WTC11 (cell line): Measurements from ENCODE around the gene TULP1. TPM values are rescaled to one million over a fixed set of nuclear protein-coding genes. Genes with fewer than 3 reads are reported as not detected.

Experiments
- ATF6 ChIP-seq: sonication (generic); formaldehyde crosslinking; IDR thresholded peaks from 2 replicates; pipeline ENCODE4 v1.8.1; 2023; ENCODE audit warnings: mild to moderate bottlenecking, missing genetic modification reagents
- CREM ChIP-seq: sonication (generic); formaldehyde crosslinking; IDR thresholded peaks from 2 replicates; pipeline ENCODE4 v1.8.1; 2022; ENCODE audit warnings: mild to moderate bottlenecking, missing genetic modification reagents, moderate library complexity
- E2F4 ChIP-seq: sonication (generic); formaldehyde crosslinking; IDR thresholded peaks from 2 replicates; pipeline ENCODE4 v1.8.1; 2022; ENCODE audit warnings: low read depth, mild to moderate bottlenecking, moderate library complexity, missing genetic modification reagents, borderline replicate concordance
- ESRRA ChIP-seq: sonication (generic); formaldehyde crosslinking; IDR thresholded peaks from 2 replicates; pipeline ENCODE4 v1.8.1; 2022; ENCODE audit warnings: mild to moderate bottlenecking, missing genetic modification reagents, borderline replicate concordance
- GRHL2 ChIP-seq: fragments of 250-450 bp; sonication (Bioruptor Pico); IDR thresholded peaks from 2 replicates; pipeline ENCODE4 v1.8.0; 2022; ENCODE audit warnings: mild to moderate bottlenecking, moderate library complexity; ENCODE audit not compliant: insufficient replicate concordance, severe bottlenecking
- PRDM15 ChIP-seq: sonication (generic); formaldehyde crosslinking; IDR thresholded peaks from 2 replicates; pipeline ENCODE4 v1.8.0; 2022; ENCODE audit warnings: missing genetic modification reagents
- ZNF121 ChIP-seq: sonication (generic); formaldehyde crosslinking; IDR thresholded peaks from 2 replicates; pipeline ENCODE4 v1.8.0; 2023; ENCODE audit warnings: missing genetic modification reagents
- ZNF219 ChIP-seq: sonication (generic); formaldehyde crosslinking; IDR thresholded peaks from 2 replicates; pipeline ENCODE4 v1.8.0; 2023; ENCODE audit warnings: missing genetic modification reagents, mild to moderate bottlenecking, borderline replicate concordance
- ZNF263 ChIP-seq: sonication (generic); formaldehyde crosslinking; IDR thresholded peaks from 2 replicates; pipeline ENCODE4 v1.8.1; 2022; ENCODE audit warnings: low read depth, mild to moderate bottlenecking, moderate library complexity, missing genetic modification reagents
- ZNF317 ChIP-seq: sonication (generic); formaldehyde crosslinking; IDR thresholded peaks from 2 replicates; pipeline ENCODE4 v1.8.1; 2023; ENCODE audit warnings: low read depth, mild to moderate bottlenecking, moderate library complexity, missing genetic modification reagents, borderline replicate concordance
- total RNA-seq: library from RNA; stranded (reverse); gene quantifications from 3 replicates; pipeline ENCODE4 v1.2.3, GENCODE V29; 2021
- TF ChIP-seq, protein P1 (sequence below): sonication (generic); formaldehyde crosslinking; IDR thresholded peaks from 2 replicates; pipeline ENCODE4 v1.8.1; 2023; ENCODE audit warnings: mild to moderate bottlenecking, missing genetic modification reagents, moderate library complexity
- TF ChIP-seq, protein P2 (sequence below): fragments of 250-450 bp; sonication (Bioruptor Pico); IDR thresholded peaks from 2 replicates; pipeline ENCODE4 v1.8.0; 2021; ENCODE audit warnings: mild to moderate bottlenecking
- TF ChIP-seq, protein P3 (sequence below): sonication (generic); formaldehyde crosslinking; IDR thresholded peaks from 2 replicates; pipeline ENCODE4 v1.8.1; 2022; ENCODE audit warnings: missing genetic modification reagents, borderline replicate concordance
- TF ChIP-seq, protein P4 (sequence below): sonication (generic); formaldehyde crosslinking; IDR thresholded peaks from 2 replicates; pipeline ENCODE4 v1.8.0; 2023; ENCODE audit warnings: mild to moderate bottlenecking, missing genetic modification reagents

TULP1 gene
- total RNA-seq, 1 experiment from 2014 or later, result 2.9 TPM

- TF ChIP-seq, protein P1, sequence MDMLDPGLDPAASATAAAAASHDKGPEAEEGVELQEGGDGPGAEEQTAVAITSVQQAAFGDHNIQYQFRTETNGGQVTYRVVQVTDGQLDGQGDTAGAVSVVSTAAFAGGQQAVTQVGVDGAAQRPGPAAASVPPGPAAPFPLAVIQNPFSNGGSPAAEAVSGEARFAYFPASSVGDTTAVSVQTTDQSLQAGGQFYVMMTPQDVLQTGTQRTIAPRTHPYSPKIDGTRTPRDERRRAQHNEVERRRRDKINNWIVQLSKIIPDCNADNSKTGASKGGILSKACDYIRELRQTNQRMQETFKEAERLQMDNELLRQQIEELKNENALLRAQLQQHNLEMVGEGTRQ, result no peak
- TF ChIP-seq, protein P2, sequence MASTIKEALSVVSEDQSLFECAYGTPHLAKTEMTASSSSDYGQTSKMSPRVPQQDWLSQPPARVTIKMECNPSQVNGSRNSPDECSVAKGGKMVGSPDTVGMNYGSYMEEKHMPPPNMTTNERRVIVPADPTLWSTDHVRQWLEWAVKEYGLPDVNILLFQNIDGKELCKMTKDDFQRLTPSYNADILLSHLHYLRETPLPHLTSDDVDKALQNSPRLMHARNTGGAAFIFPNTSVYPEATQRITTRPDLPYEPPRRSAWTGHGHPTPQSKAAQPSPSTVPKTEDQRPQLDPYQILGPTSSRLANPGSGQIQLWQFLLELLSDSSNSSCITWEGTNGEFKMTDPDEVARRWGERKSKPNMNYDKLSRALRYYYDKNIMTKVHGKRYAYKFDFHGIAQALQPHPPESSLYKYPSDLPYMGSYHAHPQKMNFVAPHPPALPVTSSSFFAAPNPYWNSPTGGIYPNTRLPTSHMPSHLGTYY (CRISPR knock-in tag), result no peak
- no peak for TF ChIP-seq ZNF263 (CRISPR knock-in tag)
- no peak for TF ChIP-seq PRDM15
- TF ChIP-seq, protein P3, sequence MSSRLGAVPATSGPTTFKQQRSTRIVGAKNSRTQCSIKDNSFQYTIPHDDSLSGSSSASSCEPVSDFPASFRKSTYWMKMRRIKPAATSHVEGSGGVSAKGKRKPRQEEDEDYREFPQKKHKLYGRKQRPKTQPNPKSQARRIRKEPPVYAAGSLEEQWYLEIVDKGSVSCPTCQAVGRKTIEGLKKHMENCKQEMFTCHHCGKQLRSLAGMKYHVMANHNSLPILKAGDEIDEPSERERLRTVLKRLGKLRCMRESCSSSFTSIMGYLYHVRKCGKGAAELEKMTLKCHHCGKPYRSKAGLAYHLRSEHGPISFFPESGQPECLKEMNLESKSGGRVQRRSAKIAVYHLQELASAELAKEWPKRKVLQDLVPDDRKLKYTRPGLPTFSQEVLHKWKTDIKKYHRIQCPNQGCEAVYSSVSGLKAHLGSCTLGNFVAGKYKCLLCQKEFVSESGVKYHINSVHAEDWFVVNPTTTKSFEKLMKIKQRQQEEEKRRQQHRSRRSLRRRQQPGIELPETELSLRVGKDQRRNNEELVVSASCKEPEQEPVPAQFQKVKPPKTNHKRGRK (CRISPR knock-in tag), result no peak
- no peak for TF ChIP-seq GRHL2
- no peak for TF ChIP-seq ZNF219 (CRISPR knock-in tag)
- no peak for TF ChIP-seq ESRRA
- TF ChIP-seq ZNF121 (CRISPR knock-in tag), result no peak
- TF ChIP-seq, protein P4, sequence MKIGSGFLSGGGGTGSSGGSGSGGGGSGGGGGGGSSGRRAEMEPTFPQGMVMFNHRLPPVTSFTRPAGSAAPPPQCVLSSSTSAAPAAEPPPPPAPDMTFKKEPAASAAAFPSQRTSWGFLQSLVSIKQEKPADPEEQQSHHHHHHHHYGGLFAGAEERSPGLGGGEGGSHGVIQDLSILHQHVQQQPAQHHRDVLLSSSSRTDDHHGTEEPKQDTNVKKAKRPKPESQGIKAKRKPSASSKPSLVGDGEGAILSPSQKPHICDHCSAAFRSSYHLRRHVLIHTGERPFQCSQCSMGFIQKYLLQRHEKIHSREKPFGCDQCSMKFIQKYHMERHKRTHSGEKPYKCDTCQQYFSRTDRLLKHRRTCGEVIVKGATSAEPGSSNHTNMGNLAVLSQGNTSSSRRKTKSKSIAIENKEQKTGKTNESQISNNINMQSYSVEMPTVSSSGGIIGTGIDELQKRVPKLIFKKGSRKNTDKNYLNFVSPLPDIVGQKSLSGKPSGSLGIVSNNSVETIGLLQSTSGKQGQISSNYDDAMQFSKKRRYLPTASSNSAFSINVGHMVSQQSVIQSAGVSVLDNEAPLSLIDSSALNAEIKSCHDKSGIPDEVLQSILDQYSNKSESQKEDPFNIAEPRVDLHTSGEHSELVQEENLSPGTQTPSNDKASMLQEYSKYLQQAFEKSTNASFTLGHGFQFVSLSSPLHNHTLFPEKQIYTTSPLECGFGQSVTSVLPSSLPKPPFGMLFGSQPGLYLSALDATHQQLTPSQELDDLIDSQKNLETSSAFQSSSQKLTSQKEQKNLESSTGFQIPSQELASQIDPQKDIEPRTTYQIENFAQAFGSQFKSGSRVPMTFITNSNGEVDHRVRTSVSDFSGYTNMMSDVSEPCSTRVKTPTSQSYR, result no peak
- no peak for TF ChIP-seq E2F4 (CRISPR knock-in tag)
- no peak for TF ChIP-seq ATF6 (CRISPR knock-in tag)
- no peak for TF ChIP-seq CREM (CRISPR knock-in tag)
- no peak for TF ChIP-seq ZNF317 (CRISPR knock-in tag)
Measured at GRCh38 chr6:35541836-35542235, 29.1 kb upstream of the TULP1 start (continued).
